KMS-11 (cell line): ENCODE results near the gene ZNF845.
"Not testable (repeated sequence)": the region's sequence is repeated elsewhere in the genome, so short reads cannot be mapped to it uniquely, and the experiment has no call there.

ENCODE experiments used
- H2AFZ ChIP-seq: fragments of 200-600 bp; sonication (generic); 2 replicates; pipeline ENCODE4 v1.6.1; 2016; ENCODE audit warnings: antibody characterized with exemption, mixed run types, low read depth
- H3K27ac ChIP-seq: fragments of 200-600 bp; sonication (generic); 2 replicates; pipeline ENCODE4 v1.6.1; 2016; ENCODE audit warnings: mild to moderate bottlenecking, mixed run types
- H3K27me3 ChIP-seq: fragments of 200-600 bp; sonication (generic); 2 replicates; pipeline ENCODE4 v1.6.1; 2017; ENCODE audit warnings: mild to moderate bottlenecking, low read depth, mixed run types, moderate library complexity; ENCODE audit not compliant: insufficient read depth
- H3K36me3 ChIP-seq: fragments of 200-600 bp; sonication (generic); 2 replicates; pipeline ENCODE4 v1.6.1; 2017; ENCODE audit warnings: mild to moderate bottlenecking, mixed run types; ENCODE audit not compliant: insufficient read depth
- H3K4me1 ChIP-seq: fragments of 200-600 bp; sonication (generic); 2 replicates; pipeline ENCODE4 v1.6.1; 2016; ENCODE audit warnings: mild to moderate bottlenecking, low read depth, mixed run types; ENCODE audit not compliant: poor library complexity, severe bottlenecking
- H3K4me2 ChIP-seq: fragments of 200-600 bp; sonication (generic); 2 replicates; pipeline ENCODE4 v1.7.0; 2016; ENCODE audit warnings: mild to moderate bottlenecking, mixed run types
- H3K4me3 ChIP-seq: fragments of 200-600 bp; sonication (generic); IDR thresholded peaks from 2 replicates; pipeline ENCODE4 v1.6.1; 2017; ENCODE audit warnings: low read depth, low read length, mixed read lengths; ENCODE audit not compliant: insufficient read depth
- H3K79me2 ChIP-seq: fragments of 200-600 bp; sonication (generic); 2 replicates; pipeline ENCODE4 v1.6.1; 2016; ENCODE audit warnings: low read depth, mixed run types; ENCODE audit not compliant: insufficient read depth
- H3K9ac ChIP-seq: fragments of 200-600 bp; sonication (generic); 2 replicates; pipeline ENCODE4 v1.6.1; 2016; ENCODE audit warnings: mild to moderate bottlenecking, mixed run types
- H4K20me1 ChIP-seq: fragments of 200-600 bp; sonication (generic); 2 replicates; pipeline ENCODE4 v1.6.1; 2016; ENCODE audit warnings: mild to moderate bottlenecking, mixed run types; ENCODE audit not compliant: insufficient read depth
- TF ChIP-seq, protein P1 (sequence below): fragments of 200-600 bp; sonication (generic); conservative IDR thresholded peaks from 2 replicates; pipeline ENCODE4 v1.6.1; 2017; ENCODE audit warnings: low read depth, mild to moderate bottlenecking, antibody characterized with exemption, low read length, moderate library complexity, mixed read lengths

ZNF845 gene

DNA sequence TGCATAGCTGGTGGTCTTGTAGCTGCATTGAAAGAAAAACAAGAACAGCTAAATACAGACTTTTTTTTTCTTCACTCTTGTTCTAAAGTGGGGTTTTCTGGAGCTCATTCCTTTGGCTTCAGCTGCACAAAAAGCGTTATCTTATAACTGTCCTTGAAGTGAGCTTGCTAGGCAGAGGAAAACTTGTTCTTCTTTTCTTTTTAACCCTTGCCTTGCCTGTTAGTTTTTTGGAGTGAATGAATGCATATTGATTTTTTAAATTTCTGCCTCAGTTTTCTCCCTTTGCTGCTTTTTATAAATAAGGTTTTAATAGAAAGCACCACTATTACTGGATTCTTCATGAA, 62.9 kb downstream of the ZNF845 start:
- no peak overlapping the region for H3K4me3 ChIP-seq
- no peak overlapping the region for H2AFZ ChIP-seq
- no peaks in the 10 kb centered on the region for H3K4me1 ChIP-seq
- no peaks in the 10 kb centered on the region for H3K27me3 ChIP-seq
- H3K4me2 ChIP-seq = 0 out of 2 replicates have a peak overlapping the region, but pooled peaks have one; percentile 88
- TF ChIP-seq, protein P1, sequence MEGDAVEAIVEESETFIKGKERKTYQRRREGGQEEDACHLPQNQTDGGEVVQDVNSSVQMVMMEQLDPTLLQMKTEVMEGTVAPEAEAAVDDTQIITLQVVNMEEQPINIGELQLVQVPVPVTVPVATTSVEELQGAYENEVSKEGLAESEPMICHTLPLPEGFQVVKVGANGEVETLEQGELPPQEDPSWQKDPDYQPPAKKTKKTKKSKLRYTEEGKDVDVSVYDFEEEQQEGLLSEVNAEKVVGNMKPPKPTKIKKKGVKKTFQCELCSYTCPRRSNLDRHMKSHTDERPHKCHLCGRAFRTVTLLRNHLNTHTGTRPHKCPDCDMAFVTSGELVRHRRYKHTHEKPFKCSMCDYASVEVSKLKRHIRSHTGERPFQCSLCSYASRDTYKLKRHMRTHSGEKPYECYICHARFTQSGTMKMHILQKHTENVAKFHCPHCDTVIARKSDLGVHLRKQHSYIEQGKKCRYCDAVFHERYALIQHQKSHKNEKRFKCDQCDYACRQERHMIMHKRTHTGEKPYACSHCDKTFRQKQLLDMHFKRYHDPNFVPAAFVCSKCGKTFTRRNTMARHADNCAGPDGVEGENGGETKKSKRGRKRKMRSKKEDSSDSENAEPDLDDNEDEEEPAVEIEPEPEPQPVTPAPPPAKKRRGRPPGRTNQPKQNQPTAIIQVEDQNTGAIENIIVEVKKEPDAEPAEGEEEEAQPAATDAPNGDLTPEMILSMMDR = no peak
- H4K20me1 ChIP-seq = no peaks in the 10 kb centered on the region
- no peaks in the 10 kb centered on the region for H3K36me3 ChIP-seq
- no peak overlapping the region for H3K27ac ChIP-seq
- no peak overlapping the region for H3K9ac ChIP-seq
- H3K79me2 ChIP-seq = no peaks in the 10 kb centered on the region

DNA sequence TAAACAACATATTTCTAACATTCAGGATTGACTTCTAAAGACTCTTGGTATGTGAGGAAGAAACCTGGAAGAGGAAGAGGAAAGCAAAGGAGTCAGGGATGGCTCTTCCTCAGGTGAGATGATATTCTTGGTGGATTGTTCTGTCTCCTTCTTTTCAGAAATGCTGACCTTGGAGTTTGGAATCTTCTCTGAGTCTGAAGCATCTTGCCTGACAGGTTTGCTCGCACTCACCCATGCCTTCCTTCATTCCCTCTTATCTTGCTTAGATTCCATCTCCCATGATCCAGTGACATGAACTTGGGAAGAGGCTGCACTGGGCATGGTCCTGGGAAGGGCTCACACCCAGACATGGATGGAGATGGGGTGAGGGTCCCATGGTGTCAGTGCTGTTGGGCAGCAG, 64.4 kb downstream of the ZNF845 start:
- not testable (repeated sequence) for H3K4me3 ChIP-seq, H3K36me3 ChIP-seq, H3K4me1 ChIP-seq, H4K20me1 ChIP-seq, H3K4me2 ChIP-seq, H3K27ac ChIP-seq, H2AFZ ChIP-seq, H3K27me3 ChIP-seq, H3K79me2 ChIP-seq, H3K9ac ChIP-seq
